SU-DHL-6 (cell line): ENCODE measurements around the gene CHST12.

Experiments
- H2AFZ ChIP-seq: fragments of 200-600 bp; sonication (generic); 2 replicates; pipeline ENCODE4 v1.6.1; 2014; ENCODE audit warnings: low read depth, mild to moderate bottlenecking, moderate library complexity, mixed read lengths, antibody characterized with exemption, low read length; ENCODE audit not compliant: severe bottlenecking
- H3F3A ChIP-seq: fragments of 200-600 bp; shearing (Covaris generic); 2 replicates; pipeline ENCODE4 v1.6.0; 2016; ENCODE audit warnings: antibody characterized with exemption, mild to moderate bottlenecking; ENCODE audit not compliant: insufficient read depth
- H3K27ac ChIP-seq: fragments of 200-600 bp; sonication (generic); 2 replicates; pipeline ENCODE4 v1.5.1; 2016; ENCODE audit warnings: low read depth, mild to moderate bottlenecking, low read length, moderate library complexity, mixed read lengths
- H3K27me3 ChIP-seq: fragments of 200-600 bp; sonication (generic), shearing (Covaris generic); 2 replicates; pipeline ENCODE4 v1.6.0; 2014; ENCODE audit warnings: mild to moderate bottlenecking, low read length
- H3K36me3 ChIP-seq: fragments of 200-600 bp; sonication (generic); 2 replicates; pipeline ENCODE4 v1.6.1; 2014; ENCODE audit warnings: mild to moderate bottlenecking, low read length, mixed read lengths
- H3K4me2 ChIP-seq: fragments of 300-600, 200-600 bp; shearing (Covaris generic), sonication (generic); 2 replicates; pipeline ENCODE4 v1.6.0; 2014; ENCODE audit warnings: low read length, low read depth, mild to moderate bottlenecking; ENCODE audit not compliant: poor library complexity, severe bottlenecking
- H3K4me3 ChIP-seq: fragments of 200-600 bp; sonication (generic); 2 replicates; pipeline ENCODE4 v1.5.1; 2014; ENCODE audit warnings: antibody characterized with exemption, low read length, mild to moderate bottlenecking, mixed read lengths; ENCODE audit not compliant: insufficient read depth, poor library complexity, severe bottlenecking
- H3K79me2 ChIP-seq: fragments of 200-600 bp; sonication (generic); 2 replicates; pipeline ENCODE4 v1.6.1; 2014; ENCODE audit warnings: mild to moderate bottlenecking, low read length, moderate library complexity; ENCODE audit not compliant: insufficient read depth
- H3K9ac ChIP-seq: fragments of 200-600 bp; sonication (generic); 2 replicates; pipeline ENCODE4 v1.7.0; 2014; ENCODE audit warnings: mild to moderate bottlenecking, low read length
- H3K9me2 ChIP-seq: fragments of 200-600 bp; sonication (generic); replicated peaks from 2 replicates; pipeline ENCODE4 v1.6.1; 2014; ENCODE audit warnings: low read length; ENCODE audit not compliant: insufficient read depth
- H3K9me3 ChIP-seq: fragments of 200-600 bp; sonication (generic); 2 replicates; pipeline ENCODE4 v1.6.1; 2014; ENCODE audit warnings: low read length, mixed read lengths; ENCODE audit not compliant: insufficient read depth
- H4K20me1 ChIP-seq: fragments of 200-600 bp; sonication (generic); 2 replicates; pipeline ENCODE4 v1.6.1; 2014; ENCODE audit warnings: low read depth, mild to moderate bottlenecking, antibody characterized with exemption, low read length, moderate library complexity, mixed read lengths
- EZH2phosphoT487 ChIP-seq: fragments of 200-600 bp; sonication (generic), shearing (Covaris generic); conservative IDR thresholded peaks from 2 replicates; pipeline ENCODE4 v1.6.1; 2018; ENCODE audit warnings: mild to moderate bottlenecking, antibody characterized with exemption, low read length, moderate library complexity, mixed read lengths
- TF ChIP-seq, protein P1 (sequence below): fragments of 200-600 bp; sonication (generic); IDR thresholded peaks from one replicate; pipeline ENCODE4 v1.5.1; 2017; ENCODE audit warnings: antibody characterized with exemption, mild to moderate bottlenecking, low read length, moderate library complexity; ENCODE audit not compliant: insufficient read depth, poor library complexity, severe bottlenecking

CHST12 gene

DNA sequence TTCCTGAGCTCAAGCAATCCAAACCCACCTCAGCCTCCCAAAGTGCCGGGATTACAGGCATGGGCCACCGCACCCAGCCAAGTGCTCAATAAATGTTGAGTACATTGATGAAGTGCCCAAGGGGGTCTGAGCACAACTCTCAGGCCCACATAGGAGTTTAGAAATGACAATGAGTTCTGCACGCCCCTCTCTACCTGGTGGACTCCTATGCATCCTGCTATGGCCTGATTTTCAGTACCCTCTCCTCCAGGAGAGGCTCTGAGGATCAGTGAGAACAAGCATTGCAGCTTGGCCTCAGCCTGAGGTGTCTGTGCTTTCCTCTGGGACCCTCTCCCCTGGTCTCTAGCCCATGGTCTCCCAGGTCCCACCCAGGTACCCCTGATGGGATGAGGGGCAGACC is 93.7 kb downstream of the CHST12 start:
- no peaks in the 10 kb centered on the region for H3K27me3 ChIP-seq

DNA sequence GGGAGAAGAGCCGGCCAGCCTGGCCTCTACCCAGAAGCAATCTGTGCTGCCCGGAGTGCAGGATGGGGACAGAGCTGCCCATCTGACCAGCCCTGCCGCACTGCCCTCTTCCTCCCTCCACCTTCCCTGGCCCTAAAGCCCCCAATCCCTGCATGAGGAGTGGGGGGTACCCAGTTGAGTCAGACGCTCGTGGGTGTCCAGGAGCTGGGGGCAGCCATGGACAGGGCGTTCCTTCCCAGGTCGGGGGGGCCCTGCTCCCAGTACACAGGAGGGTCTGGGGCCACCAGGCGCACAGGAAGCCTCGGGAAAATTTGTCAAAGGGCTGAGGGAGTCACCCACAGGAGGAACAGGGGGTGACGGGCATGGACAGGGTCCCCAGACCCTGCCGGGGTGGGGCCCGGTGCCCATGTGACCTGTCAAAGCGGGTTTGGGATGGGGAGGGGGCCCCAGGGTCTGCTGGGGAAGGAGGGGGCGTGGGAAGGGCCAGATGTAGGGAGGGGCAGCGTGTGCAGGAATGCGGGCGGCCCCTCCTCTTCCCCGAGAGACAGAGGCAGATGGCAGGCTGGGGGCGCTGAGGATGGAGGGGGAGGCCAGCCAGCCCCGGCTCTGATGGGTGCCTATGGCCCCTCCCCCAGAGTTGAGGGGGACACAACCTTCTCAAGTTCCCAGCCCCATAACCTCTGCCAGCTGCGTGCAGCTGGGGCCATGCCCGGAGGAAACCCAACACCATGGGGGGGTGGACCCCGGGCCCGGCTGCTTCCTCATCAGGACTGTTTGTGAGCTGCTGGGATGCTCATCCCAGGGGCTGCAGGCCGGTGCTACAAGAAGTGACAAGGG is 94.3 kb downstream of the CHST12 start:
- Histone ChIP-seq H4K20me1 (no peaks in the 10 kb centered on the region), H3K27ac (no peak overlapping the region), H3K9ac (no peak overlapping the region), H3K27me3 (no peaks in the 10 kb centered on the region), H3K9me3 (no peaks in the 10 kb centered on the region), H3K4me2 (no peak overlapping the region), H3K79me2 (no peaks in the 10 kb centered on the region), H3F3A (no peaks in the 10 kb centered on the region), H3K4me3 (no peak overlapping the region), H3K36me3 (no peaks in the 10 kb centered on the region), H2AFZ (no peak overlapping the region), H3K9me2 (no peaks in the 10 kb centered on the region)
- TF ChIP-seq, protein P1, sequence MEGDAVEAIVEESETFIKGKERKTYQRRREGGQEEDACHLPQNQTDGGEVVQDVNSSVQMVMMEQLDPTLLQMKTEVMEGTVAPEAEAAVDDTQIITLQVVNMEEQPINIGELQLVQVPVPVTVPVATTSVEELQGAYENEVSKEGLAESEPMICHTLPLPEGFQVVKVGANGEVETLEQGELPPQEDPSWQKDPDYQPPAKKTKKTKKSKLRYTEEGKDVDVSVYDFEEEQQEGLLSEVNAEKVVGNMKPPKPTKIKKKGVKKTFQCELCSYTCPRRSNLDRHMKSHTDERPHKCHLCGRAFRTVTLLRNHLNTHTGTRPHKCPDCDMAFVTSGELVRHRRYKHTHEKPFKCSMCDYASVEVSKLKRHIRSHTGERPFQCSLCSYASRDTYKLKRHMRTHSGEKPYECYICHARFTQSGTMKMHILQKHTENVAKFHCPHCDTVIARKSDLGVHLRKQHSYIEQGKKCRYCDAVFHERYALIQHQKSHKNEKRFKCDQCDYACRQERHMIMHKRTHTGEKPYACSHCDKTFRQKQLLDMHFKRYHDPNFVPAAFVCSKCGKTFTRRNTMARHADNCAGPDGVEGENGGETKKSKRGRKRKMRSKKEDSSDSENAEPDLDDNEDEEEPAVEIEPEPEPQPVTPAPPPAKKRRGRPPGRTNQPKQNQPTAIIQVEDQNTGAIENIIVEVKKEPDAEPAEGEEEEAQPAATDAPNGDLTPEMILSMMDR: no peak
- no peak for TF ChIP-seq EZH2phosphoT487

More for the DNA sequence above, 93.7 kb downstream of the CHST12 start:
- no peaks in the 10 kb centered on the region for H4K20me1 ChIP-seq
- no peak overlapping the region for H3K9ac ChIP-seq
- no peaks in the 10 kb centered on the region for H3K9me2 ChIP-seq
- H3K4me3 ChIP-seq: no peak overlapping the region
- no peak overlapping the region for H3K27ac ChIP-seq
- H3K79me2 ChIP-seq: no peaks in the 10 kb centered on the region
- no peak for TF ChIP-seq EZH2phosphoT487
- TF ChIP-seq, protein P1: no peak
- no peaks in the 10 kb centered on the region for H3K36me3 ChIP-seq
- no peak overlapping the region for H3K4me2 ChIP-seq
- H2AFZ ChIP-seq: no peak overlapping the region
- no peaks in the 10 kb centered on the region for H3K9me3 ChIP-seq
- no peaks in the 10 kb centered on the region for H3F3A ChIP-seq
